ENCODE measurements around the gene C10orf95. TPM values are rescaled to one million over a fixed set of nuclear protein-coding genes. Genes with fewer than 3 reads are reported as not detected.

C10orf95 gene
- total RNA-seq, 2 donors from 2014 or later, result 2.8 to 4.8 TPM

GRCh38 chr10:102425444-102425843, 25.9 kb downstream of the C10orf95 start:
- no peak for DNase-seq

GRCh38 chr10:102424916-102425315, 26.4 kb downstream of the C10orf95 start:
- Histone ChIP-seq H3K9me3 (no peaks in the 10 kb centered on the region), H3K9ac (ENCODE audit: low read depth in 2 of 2, low read length in 2 of 2) (no peak overlapping the region), H3K36me3 (no peaks in the 10 kb centered on the region), H3K4me1 (peaks cover 8% of the 10 kb centered on the region), H3K4me3 (no peak overlapping the region), H3K27ac (no peak overlapping the region), H3K27me3 (no peaks in the 10 kb centered on the region)
- intact Hi-C loops (cut with DNase I), result loop anchor here (5.0 kb wide), 1 partner anchor 57 kb away; no protein-coding TSS in a partner anchor
- no peak for TF ChIP-seq CTCF (IDR thresholded peaks at IDR 0.05)
- no peak for DNase-seq

More at GRCh38 chr10:102425444-102425843, 25.9 kb downstream of the C10orf95 start:
- H3K9ac ChIP-seq (ENCODE audit: low read depth in 2 of 2, low read length in 2 of 2), result no peak overlapping the region
- no peak overlapping the region for H3K27ac ChIP-seq
- no peaks in the 10 kb centered on the region for H3K36me3 ChIP-seq
- peaks cover 4% of the 10 kb centered on the region for H3K4me1 ChIP-seq
- H3K4me3 ChIP-seq, result no peak overlapping the region
- H3K27me3 ChIP-seq, result no peaks in the 10 kb centered on the region
- intact Hi-C loops (cut with DNase I), result no loop called here
- TF ChIP-seq CTCF (IDR thresholded peaks at IDR 0.05), result no peak
- H3K9me3 ChIP-seq, result no peaks in the 10 kb centered on the region

GRCh38 chr10:102424145-102424544, 27.2 kb downstream of the C10orf95 start:
- Histone ChIP-seq H3K9ac (ENCODE audit: low read depth in 2 of 2, low read length in 2 of 2) (no peak overlapping the region), H3K4me1 (peaks cover 15% of the 10 kb centered on the region), H3K4me3 (no peak overlapping the region), H3K36me3 (no peaks in the 10 kb centered on the region), H3K27ac (no peak overlapping the region), H3K9me3 (no peaks in the 10 kb centered on the region), H3K27me3 (no peaks in the 10 kb centered on the region)
- no peak for TF ChIP-seq CTCF (IDR thresholded peaks at IDR 0.05)
- intact Hi-C loops (cut with DNase I), result loop anchor here (5.0 kb wide), 1 partner anchor 58 kb away; no protein-coding TSS in a partner anchor
- no peak for DNase-seq

- Histone ChIP-seq H3K9ac (ENCODE audit: low read depth in 2 of 2, low read length in 2 of 2) (no peak overlapping the region), H3K4me3 (no peak overlapping the region), H3K9me3 (no peaks in the 10 kb centered on the region), H3K27me3 (no peaks in the 10 kb centered on the region), H3K36me3 (no peaks in the 10 kb centered on the region), H3K4me1 (peaks cover 15% of the 10 kb centered on the region), H3K27ac (no peak overlapping the region)
- intact Hi-C loops (cut with DNase I), result loop anchor here (5.0 kb wide), 1 partner anchor 59 kb away; no protein-coding TSS in a partner anchor
- no peak for TF ChIP-seq CTCF (IDR thresholded peaks at IDR 0.05)
- no peak for DNase-seq
These were observed 27.9 kb downstream of the C10orf95 start for GRCh38 chr10:102423372-102423968.

GRCh38 chr10:102422545-102423129, 28.7 kb downstream of the C10orf95 start:
- H3K4me1 ChIP-seq, result peaks cover 15% of the 10 kb centered on the region

More at GRCh38 chr10:102422545-102423129, 28.7 kb downstream of the C10orf95 start:
- TF ChIP-seq CTCF (IDR thresholded peaks at IDR 0.05), result peak; percentile 85
- H3K4me3 ChIP-seq, result peak overlapping the region; percentile 71
- DNase-seq, result peak; percentile 93
- no peaks in the 10 kb centered on the region for H3K27me3 ChIP-seq
- H3K36me3 ChIP-seq, result no peaks in the 10 kb centered on the region
- H3K9me3 ChIP-seq, result no peaks in the 10 kb centered on the region
- peak overlapping the region; percentile 88 for H3K27ac ChIP-seq
- intact Hi-C loops (cut with DNase I), result loop anchor here (5.0 kb wide), 1 partner anchor 60 kb away; no protein-coding TSS in a partner anchor
- peak overlapping the region; percentile 88 to 95 for H3K9ac ChIP-seq (ENCODE audit: low read depth in 2 of 2, low read length in 2 of 2)
